ENCODE data around the gene PCGF6.
"Not testable (repeated sequence)": the region's sequence is repeated elsewhere in the genome, so short reads cannot be mapped to it uniquely, and the experiment has no call there.

PCGF6 gene

GRCh38 chr10:103310197-103310596 lies 40.7 kb downstream of the PCGF6 start:
- DNase-seq, result no peak

GRCh38 chr10:103307594-103307993 lies 43.3 kb downstream of the PCGF6 start:
- no peak for DNase-seq

- DNase-seq, result no peak
Observed at GRCh38 chr10:103295374-103296015, 55.4 kb downstream of the PCGF6 start.

- no peak for DNase-seq
Observed at GRCh38 chr10:103291588-103291987, 59.4 kb downstream of the PCGF6 start.

- no peak for DNase-seq
Observed at GRCh38 chr10:103287992-103288391, 62.9 kb downstream of the PCGF6 start.

GRCh38 chr10:103284170-103284569 lies 66.8 kb downstream of the PCGF6 start:
- no peak for DNase-seq

- no peak for DNase-seq
Observed at GRCh38 chr10:103282961-103283360, 68.0 kb downstream of the PCGF6 start.

GRCh38 chr10:103281753-103282152 lies 69.2 kb downstream of the PCGF6 start:
- DNase-seq, result peak; percentile 84

GRCh38 chr10:103280506-103280905 lies 70.4 kb downstream of the PCGF6 start:
- DNase-seq, result no peak

GRCh38 chr10:103280031-103280430 lies 70.9 kb downstream of the PCGF6 start:
- DNase-seq, result no peak

- DNase-seq, result no peak
Observed at GRCh38 chr10:103278862-103279298, 72.1 kb downstream of the PCGF6 start.

GRCh38 chr10:103278537-103278823 lies 72.5 kb downstream of the PCGF6 start:
- no peak for DNase-seq

- DNase-seq, result no peak
Observed at GRCh38 chr10:103277713-103278536, 73.0 kb downstream of the PCGF6 start.

- peak; percentile 67 for DNase-seq
Observed at GRCh38 chr10:103276896-103277712, 73.8 kb downstream of the PCGF6 start, which contains the start of gene INA. INA (plus strand) TSS chr10:103277138; CDS start chr10:103277212, 74 bp downstream.

GRCh38 chr10:103276251-103276895 lies 74.6 kb downstream of the PCGF6 start:
- DNase-seq, result no peak

GRCh38 chr10:103273041-103273441 lies 77.9 kb downstream of the PCGF6 start:
- DNase-seq, result peak; percentile 13

- no peak for DNase-seq
Observed at GRCh38 chr10:103265717-103266329, 85.1 kb downstream of the PCGF6 start.

- DNase-seq, result no peak
Observed at GRCh38 chr10:103262229-103262628, 88.7 kb downstream of the PCGF6 start.

GRCh38 chr10:103259989-103260388 lies 91.0 kb downstream of the PCGF6 start:
- no peak for DNase-seq

- not testable (repeated sequence) for DNase-seq
Observed at GRCh38 chr10:103258928-103259327, 92.0 kb downstream of the PCGF6 start.

- no peak for DNase-seq
Observed at GRCh38 chr10:103257812-103258211, 93.1 kb downstream of the PCGF6 start.

GRCh38 chr10:103256613-103257012 lies 94.3 kb downstream of the PCGF6 start:
- no peak for DNase-seq

Measured in NCI-H2171 (cell line).